GM20000 (cell line): ENCODE results near the gene CTDSPL2.
"Not testable (repeated sequence)": the region's sequence is repeated elsewhere in the genome, so short reads cannot be mapped to it uniquely, and the experiment has no call there.

ENCODE experiments used
- DNase-seq: peaks from one replicate; pipeline ENCODE4 v3.0.0; 2012; ENCODE audit warnings: low spot score
- CTCF ChIP-seq: IDR thresholded peaks from 2 replicates; pipeline ENCODE4 v1.5.1; 2012; ENCODE audit warnings: mild to moderate bottlenecking, control low read depth; ENCODE audit errors: extremely low read depth, missing control alignments

CTDSPL2 gene

GRCh38 chr15:44516436-44516835, 89.0 kb downstream of the CTDSPL2 start:
- DNase-seq, result no peak

GRCh38 chr15:44519537-44519936, 92.1 kb downstream of the CTDSPL2 start:
- no peak for DNase-seq
- no peak for TF ChIP-seq CTCF

More at GRCh38 chr15:44516436-44516835, 89.0 kb downstream of the CTDSPL2 start:
- TF ChIP-seq CTCF, result no peak

GRCh38 chr15:44525018-44525417, 97.6 kb downstream of the CTDSPL2 start:
- no peak for DNase-seq
- TF ChIP-seq CTCF, result no peak

GRCh38 chr15:44527241-44527640, 99.8 kb downstream of the CTDSPL2 start:
- no peak for DNase-seq
- no peak for TF ChIP-seq CTCF

GRCh38 chr15:44529864-44530604, 102.6 kb downstream of the CTDSPL2 start:
- no peak for DNase-seq
- no peak for TF ChIP-seq CTCF

- no peak for TF ChIP-seq CTCF
Observed at GRCh38 chr15:44530653-44531052, 103.2 kb downstream of the CTDSPL2 start.

GRCh38 chr15:44532275-44532674, 104.8 kb downstream of the CTDSPL2 start:
- DNase-seq, result not testable (repeated sequence)

More at GRCh38 chr15:44530653-44531052, 103.2 kb downstream of the CTDSPL2 start:
- DNase-seq, result no peak

- no peak for TF ChIP-seq CTCF
- DNase-seq, result no peak
Observed at GRCh38 chr15:44532689-44533088, 105.3 kb downstream of the CTDSPL2 start.
